GM21360 (cell line): ENCODE data around the gene SPI1.
"Not testable (repeated sequence)": the region's sequence is repeated elsewhere in the genome, so short reads cannot be mapped to it uniquely, and the experiment has no call there.

ENCODE experiments used
- ATAC-seq: cut with Tn5 transposase; IDR thresholded peaks from one replicate; pipeline ENCODE4 v1.9.1; 2021; ENCODE audit warnings: mild to moderate bottlenecking, moderate library complexity; ENCODE audit not compliant: unreplicated experiment

SPI1 gene

DNA sequence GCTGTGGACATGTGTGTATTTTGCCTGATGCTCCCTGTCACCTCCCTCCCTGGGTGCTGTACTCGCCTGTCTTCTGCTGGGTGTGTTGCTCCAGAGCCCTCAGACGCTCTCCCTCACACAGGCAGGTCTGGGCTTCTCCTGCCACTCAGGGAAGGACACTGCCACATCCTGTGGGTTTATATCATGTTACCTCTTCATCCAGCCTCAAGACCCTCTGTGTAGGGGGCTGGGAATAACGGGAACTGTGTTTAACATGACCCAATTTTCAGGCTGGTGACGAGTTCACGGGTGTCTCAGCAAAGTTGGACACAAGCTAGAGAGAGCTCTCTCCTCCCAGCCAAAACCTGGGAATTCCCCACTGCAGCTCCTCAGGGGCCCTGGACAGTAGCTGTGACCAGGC, 50.4 kb downstream of the SPI1 start:
- no peak for ATAC-seq

DNA sequence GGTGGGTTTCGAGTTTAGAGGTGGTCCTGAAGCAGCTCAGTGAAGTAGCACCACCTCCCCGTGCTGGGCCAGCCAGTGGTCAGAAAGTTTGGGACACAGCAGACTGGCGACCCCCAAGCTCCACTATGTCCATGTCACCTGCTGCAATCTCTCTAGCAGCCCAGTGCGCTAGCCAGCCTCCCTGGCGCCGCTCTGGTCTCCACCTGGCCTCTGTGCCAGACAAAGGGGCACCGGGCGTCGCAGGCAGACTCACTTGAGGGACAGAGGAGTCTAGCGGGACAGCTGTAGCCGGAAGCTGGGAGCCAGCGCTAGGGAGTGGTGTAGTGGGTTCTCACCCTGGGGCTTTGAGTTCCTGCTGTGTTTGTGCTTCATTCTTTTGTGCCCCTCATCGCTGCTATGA, 51.3 kb downstream of the SPI1 start:
- no peak for ATAC-seq

GRCh38 chr11:47326198-47326597, 52.1 kb downstream of the SPI1 start:
- no peak for ATAC-seq

GRCh38 chr11:47325271-47326041, 52.9 kb downstream of the SPI1 start:
- ATAC-seq: no peak

- no peak for ATAC-seq
These were observed 53.8 kb downstream of the SPI1 start for GRCh38 chr11:47324520-47324919.

GRCh38 chr11:47318166-47318565, 60.2 kb downstream of the SPI1 start:
- no peak for ATAC-seq

- no peak for ATAC-seq
These were observed 61.1 kb downstream of the SPI1 start for GRCh38 chr11:47317064-47317828.

GRCh38 chr11:47316501-47316900, 61.8 kb downstream of the SPI1 start:
- not testable (repeated sequence) for ATAC-seq

DNA sequence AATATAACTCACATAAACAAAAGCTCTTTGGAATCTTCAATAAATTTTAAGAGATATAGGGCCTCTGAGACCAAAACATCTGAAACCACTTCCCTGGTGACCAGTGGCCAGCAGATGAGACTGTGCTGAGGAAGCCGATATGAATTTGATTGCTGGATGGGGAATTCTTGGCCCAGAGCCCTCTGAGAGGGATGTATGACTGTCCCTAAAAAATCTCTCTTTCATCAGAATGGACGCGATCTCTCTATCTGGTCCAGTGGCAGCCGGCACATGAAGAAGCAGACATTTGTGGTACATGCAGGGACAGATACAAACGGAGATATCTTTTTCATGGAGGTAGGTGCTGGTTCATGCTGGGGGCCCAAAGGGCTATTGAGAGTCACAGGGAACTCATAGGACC, 63.4 kb downstream of the SPI1 start:
- no peak for ATAC-seq

DNA sequence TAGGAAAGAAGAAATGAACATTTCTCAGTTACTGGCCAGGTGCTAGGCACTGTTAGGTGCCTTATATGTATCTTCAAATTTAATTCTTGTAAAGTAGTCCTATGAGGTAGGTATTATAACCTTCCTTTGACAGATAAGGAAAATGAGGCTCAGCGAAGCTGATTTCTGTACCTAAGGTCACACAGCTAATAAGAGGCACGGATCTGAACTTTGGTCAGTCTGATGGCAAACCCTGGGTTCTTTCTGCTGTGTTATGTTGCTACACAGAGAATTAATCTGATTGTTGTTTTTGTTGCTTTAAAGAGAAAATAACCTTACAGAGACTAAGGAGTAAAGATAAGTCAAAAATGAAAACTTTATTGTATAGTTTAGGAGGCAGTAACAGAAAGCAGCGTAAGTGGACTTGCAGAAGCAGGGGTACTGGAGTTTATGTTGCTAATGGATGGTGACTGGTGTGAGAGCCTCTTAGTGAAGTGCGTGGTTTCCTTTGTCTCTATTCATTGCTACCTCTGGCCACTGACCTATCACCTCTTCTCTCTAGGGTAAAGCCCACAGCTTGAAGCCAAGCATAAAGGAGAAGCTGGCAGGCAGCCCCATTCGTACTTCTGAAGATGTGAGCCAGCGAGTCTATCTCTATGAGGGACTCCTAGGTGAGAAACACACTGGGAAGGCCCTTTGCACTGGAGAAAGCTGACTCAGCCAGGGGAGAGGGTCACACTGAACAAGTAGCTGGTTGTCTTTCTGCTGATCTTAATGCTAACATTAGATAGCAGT, 70.1 kb downstream of the SPI1 start:
- no peak for ATAC-seq

DNA sequence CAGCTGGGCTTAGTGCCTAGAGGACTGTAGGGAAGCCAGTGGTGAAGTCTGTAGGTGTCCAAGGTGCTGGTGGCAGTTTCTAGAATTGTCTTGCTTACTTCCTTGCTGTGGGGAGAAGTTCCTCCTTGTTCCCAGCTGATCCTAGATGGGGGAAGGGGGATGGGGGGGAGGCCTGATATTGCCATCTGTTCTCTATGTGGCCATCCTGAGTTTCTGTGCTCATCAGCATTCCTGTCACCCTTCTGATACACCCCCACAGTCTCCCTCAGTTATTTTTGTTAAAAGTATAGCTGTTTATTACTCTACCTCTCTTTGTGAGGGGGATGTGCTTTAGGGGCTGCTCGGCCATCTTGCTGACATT, 71.9 kb downstream of the SPI1 start:
- no peak for ATAC-seq

DNA sequence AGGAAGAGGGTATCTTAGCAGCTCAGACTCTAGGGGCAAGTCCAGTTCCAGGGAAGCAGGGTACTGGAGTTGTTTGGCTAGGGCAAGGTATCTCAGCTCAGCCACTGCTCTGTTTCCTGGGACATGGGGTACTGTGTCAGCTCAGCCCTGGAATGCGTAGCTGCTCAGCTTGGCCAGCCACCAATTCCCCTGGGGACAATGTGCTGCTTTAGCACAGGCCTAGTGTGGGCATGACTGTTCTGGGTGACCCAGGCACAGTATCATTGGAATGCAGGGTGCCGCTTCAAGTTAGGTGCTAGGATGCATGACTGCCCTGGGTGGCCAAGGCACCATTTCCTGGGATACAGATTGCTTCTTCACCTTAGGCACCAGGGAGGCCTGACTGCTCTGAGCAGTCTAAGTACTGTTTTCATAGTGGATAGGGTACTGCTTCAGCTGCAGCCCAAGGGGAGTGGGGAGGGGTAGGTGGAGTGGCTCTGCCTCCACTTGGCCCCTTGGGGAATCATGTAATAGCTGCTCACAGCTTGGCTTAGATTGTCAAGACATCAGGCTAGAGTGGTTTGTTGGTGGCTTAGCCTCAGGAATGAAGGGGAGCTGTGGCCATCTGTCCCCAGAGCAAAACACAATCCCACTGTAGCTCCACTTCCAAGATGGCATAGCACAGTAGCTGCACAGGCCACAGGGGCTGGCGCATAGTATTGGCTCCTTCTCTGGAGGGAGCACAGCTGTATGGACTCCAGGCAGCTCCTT, 72.4 kb downstream of the SPI1 start:
- no peak for ATAC-seq
